DOHH2 (cell line): ENCODE data around the gene ASTN1.

Experiments used
- EZH2phosphoT487 ChIP-seq: fragments of 200-600 bp; sonication (generic); IDR thresholded peaks from 2 replicates; pipeline ENCODE4 v1.6.1; 2017; ENCODE audit warnings: borderline replicate concordance, mild to moderate bottlenecking, antibody characterized with exemption, low read length, moderate library complexity, mixed read lengths
- TF ChIP-seq, protein P1 (sequence below): fragments of 200-600 bp; sonication (generic); IDR thresholded peaks from one replicate; pipeline ENCODE4 v1.5.1; 2014; ENCODE audit warnings: antibody characterized with exemption, mild to moderate bottlenecking, low read depth, low read length; ENCODE audit not compliant: poor library complexity, severe bottlenecking

- TF ChIP-seq, protein P1, sequence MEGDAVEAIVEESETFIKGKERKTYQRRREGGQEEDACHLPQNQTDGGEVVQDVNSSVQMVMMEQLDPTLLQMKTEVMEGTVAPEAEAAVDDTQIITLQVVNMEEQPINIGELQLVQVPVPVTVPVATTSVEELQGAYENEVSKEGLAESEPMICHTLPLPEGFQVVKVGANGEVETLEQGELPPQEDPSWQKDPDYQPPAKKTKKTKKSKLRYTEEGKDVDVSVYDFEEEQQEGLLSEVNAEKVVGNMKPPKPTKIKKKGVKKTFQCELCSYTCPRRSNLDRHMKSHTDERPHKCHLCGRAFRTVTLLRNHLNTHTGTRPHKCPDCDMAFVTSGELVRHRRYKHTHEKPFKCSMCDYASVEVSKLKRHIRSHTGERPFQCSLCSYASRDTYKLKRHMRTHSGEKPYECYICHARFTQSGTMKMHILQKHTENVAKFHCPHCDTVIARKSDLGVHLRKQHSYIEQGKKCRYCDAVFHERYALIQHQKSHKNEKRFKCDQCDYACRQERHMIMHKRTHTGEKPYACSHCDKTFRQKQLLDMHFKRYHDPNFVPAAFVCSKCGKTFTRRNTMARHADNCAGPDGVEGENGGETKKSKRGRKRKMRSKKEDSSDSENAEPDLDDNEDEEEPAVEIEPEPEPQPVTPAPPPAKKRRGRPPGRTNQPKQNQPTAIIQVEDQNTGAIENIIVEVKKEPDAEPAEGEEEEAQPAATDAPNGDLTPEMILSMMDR: no peak
- TF ChIP-seq EZH2phosphoT487: no peak
Measured at GRCh38 chr1:176939993-176940392, 224.5 kb downstream of the ASTN1 start.
